ENCODE data around the gene PRKCA. TPM values are rescaled to one million over a fixed set of nuclear protein-coding genes. Genes with fewer than 3 reads are reported as not detected.

PRKCA gene
- total and polyA plus RNA-seq, 2 donors from 2014 or later: 8.0 to 50.8 TPM

DNA sequence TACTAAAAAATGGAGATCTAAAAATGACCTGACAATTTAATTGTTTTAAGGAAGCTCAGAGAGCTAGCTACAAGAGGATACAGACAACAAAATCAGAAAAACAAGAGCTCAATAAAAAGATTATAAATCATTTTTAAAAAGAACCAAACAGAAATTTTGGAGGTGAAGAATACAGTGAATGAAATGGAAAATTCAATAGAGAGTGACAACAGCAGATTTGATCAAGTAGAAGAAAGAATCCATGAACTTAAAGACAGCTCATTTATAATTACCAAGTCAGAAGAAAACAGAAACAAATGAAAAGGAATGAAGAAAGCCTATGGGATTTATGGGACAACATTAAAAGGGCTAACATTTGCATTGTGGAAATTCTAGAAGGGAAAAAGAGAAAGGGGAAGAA, 395.9 kb downstream of the PRKCA start:
- H3K9me3 ChIP-seq (ENCODE audit: control insufficient read depth in 2 of 3, insufficient read depth in 1 of 3, low read length in 3 of 3): no peaks in the 10 kb centered on the region
- no peaks in the 10 kb centered on the region for H3K27me3 ChIP-seq (ENCODE audit: control insufficient read depth, insufficient read depth, low read length)
- H3K36me3 ChIP-seq (ENCODE audit: control insufficient read depth in 2 of 3, insufficient read depth in 3 of 3, low read length in 3 of 3): no peaks in the 10 kb centered on the region
- H3K4me1 ChIP-seq (ENCODE audit: control insufficient read depth in 2 of 3, insufficient read depth in 2 of 3, low read depth in 1 of 3, low read length in 3 of 3): peaks cover 0 to 4% (median 0%) of the 10 kb centered on the region in 3 donors
- TF ChIP-seq, protein P1, sequence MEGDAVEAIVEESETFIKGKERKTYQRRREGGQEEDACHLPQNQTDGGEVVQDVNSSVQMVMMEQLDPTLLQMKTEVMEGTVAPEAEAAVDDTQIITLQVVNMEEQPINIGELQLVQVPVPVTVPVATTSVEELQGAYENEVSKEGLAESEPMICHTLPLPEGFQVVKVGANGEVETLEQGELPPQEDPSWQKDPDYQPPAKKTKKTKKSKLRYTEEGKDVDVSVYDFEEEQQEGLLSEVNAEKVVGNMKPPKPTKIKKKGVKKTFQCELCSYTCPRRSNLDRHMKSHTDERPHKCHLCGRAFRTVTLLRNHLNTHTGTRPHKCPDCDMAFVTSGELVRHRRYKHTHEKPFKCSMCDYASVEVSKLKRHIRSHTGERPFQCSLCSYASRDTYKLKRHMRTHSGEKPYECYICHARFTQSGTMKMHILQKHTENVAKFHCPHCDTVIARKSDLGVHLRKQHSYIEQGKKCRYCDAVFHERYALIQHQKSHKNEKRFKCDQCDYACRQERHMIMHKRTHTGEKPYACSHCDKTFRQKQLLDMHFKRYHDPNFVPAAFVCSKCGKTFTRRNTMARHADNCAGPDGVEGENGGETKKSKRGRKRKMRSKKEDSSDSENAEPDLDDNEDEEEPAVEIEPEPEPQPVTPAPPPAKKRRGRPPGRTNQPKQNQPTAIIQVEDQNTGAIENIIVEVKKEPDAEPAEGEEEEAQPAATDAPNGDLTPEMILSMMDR (IDR thresholded peaks at IDR 0.05; ENCODE audit: borderline replicate concordance, extremely low read depth, insufficient read depth): no peak
- intact Hi-C loops (cut with DNase I): no loop called here
- no peak overlapping the region for H3K27ac ChIP-seq (ENCODE audit: low read depth in 2 of 2, low read length in 2 of 2)
- H3K9ac ChIP-seq (ENCODE audit: low read length in 3 of 3): no peak overlapping the region
- no peak for DNase-seq
- no peak for FAIRE-seq
- H3K4me3 ChIP-seq (ENCODE audit: low read length in 3 of 3): no peak overlapping the region

DNA sequence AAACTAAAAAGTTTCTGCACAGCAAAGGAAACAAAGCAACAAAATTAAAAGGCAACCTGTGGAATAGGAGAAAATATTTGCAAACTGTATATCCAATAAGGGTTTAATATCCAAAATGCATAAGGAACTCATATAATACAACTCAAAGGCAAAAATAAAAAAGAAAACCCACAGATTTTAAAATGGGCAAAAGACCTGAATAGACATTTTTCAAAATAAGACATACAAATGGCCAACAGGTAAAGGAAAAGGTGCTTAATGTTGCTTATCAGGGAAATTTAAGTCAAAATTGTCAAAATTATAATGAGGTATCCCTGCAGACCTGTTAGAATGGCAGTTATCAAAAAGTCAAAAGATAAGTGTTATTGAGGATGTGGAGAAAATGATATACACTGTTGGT, 399.0 kb downstream of the PRKCA start:
- H3K9ac ChIP-seq (ENCODE audit: low read length in 3 of 3): no peak overlapping the region
- H3K27ac ChIP-seq (ENCODE audit: low read depth in 2 of 2, low read length in 2 of 2): no peak overlapping the region
- no peak for FAIRE-seq
- no peaks in the 10 kb centered on the region for H3K36me3 ChIP-seq (ENCODE audit: control insufficient read depth in 2 of 3, insufficient read depth in 3 of 3, low read length in 3 of 3)
- no peak overlapping the region for H3K4me3 ChIP-seq (ENCODE audit: low read length in 3 of 3)
- no peak for DNase-seq
- TF ChIP-seq, protein P1 (IDR thresholded peaks at IDR 0.05; ENCODE audit: borderline replicate concordance, extremely low read depth, insufficient read depth): no peak
- no peaks in the 10 kb centered on the region for H3K9me3 ChIP-seq (ENCODE audit: control insufficient read depth in 2 of 3, insufficient read depth in 1 of 3, low read length in 3 of 3)
- intact Hi-C loops (cut with DNase I): no loop called here
- no peaks in the 10 kb centered on the region for H3K4me1 ChIP-seq (ENCODE audit: control insufficient read depth in 2 of 3, insufficient read depth in 2 of 3, low read depth in 1 of 3, low read length in 3 of 3)
- no peaks in the 10 kb centered on the region for H3K27me3 ChIP-seq (ENCODE audit: control insufficient read depth, insufficient read depth, low read length)

DNA sequence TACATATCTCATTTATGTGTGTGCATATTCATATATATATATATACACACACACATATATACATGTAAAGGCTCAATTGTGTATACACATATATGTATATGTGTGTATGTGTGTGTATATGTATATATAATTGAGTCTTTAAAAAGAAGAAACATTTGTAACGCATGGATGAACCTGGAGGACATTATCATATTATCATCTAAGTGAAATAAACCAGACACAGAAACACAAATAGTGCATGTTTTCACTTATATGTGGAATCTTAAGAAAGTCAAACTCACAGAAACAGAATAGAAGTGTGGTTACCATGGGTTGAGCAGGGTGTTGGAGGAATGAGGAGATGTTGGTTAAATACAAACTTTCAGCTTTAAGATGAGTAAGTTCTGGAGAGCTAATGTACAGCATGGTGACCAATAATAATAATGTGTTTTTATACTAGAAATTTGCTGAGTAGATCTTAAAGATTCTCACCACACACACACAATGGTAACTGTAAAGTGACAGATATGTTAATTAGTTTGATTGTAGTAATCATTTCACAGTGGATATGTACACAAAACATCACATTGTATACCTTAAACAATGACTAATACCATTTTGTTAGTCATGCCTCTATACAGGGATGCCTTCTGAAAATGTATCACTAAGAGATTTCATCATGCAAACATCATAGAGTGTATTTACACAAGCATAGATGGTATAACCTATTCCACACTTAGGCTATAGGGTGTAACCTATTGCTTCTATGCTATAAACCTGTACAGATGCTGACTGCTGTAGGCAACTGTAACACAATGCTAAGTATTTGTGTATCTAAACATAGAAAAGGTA, 399.9 kb downstream of the PRKCA start:
- Histone ChIP-seq H3K27me3 (ENCODE audit: control insufficient read depth, insufficient read depth, low read length) (no peaks in the 10 kb centered on the region), H3K36me3 (ENCODE audit: control insufficient read depth in 2 of 3, insufficient read depth in 3 of 3, low read length in 3 of 3) (no peaks in the 10 kb centered on the region), H3K4me1 (ENCODE audit: control insufficient read depth in 2 of 3, insufficient read depth in 2 of 3, low read depth in 1 of 3, low read length in 3 of 3) (no peaks in the 10 kb centered on the region), H3K9me3 (ENCODE audit: control insufficient read depth in 2 of 3, insufficient read depth in 1 of 3, low read length in 3 of 3) (no peaks in the 10 kb centered on the region), H3K27ac (ENCODE audit: low read depth in 2 of 2, low read length in 2 of 2) (no peak overlapping the region), H3K4me3 (ENCODE audit: low read length in 3 of 3) (no peak overlapping the region), H3K9ac (ENCODE audit: low read length in 3 of 3) (no peak overlapping the region)
- DNase-seq (no peak), FAIRE-seq (no peak)
- intact Hi-C loops (cut with DNase I): no loop called here
- TF ChIP-seq, protein P1 (IDR thresholded peaks at IDR 0.05; ENCODE audit: borderline replicate concordance, extremely low read depth, insufficient read depth): no peak
